ENCODE results near the gene KIF2C. TPM values are rescaled to one million over a fixed set of nuclear protein-coding genes. Genes with fewer than 3 reads are reported as not detected.
A peak's percentile ranks its signal among the peaks of the same experiment; 100 is the strongest.

Gene KIF2C
- total and polyA plus RNA-seq, 4 donors: 7.9 to 13.5 (median 11.5) TPM

- Histone ChIP-seq H3K4me3 (ENCODE audit: low read depth, low read length) (peak overlapping the region; percentile 27), H3K36me3 (ENCODE audit: control insufficient read depth, insufficient read depth, low read length) (peaks cover 61% of the 10 kb centered on the region), H3K27ac (ENCODE audit: low read depth, low read length) (peak overlapping the region; percentile 47), H3K4me1 (ENCODE audit: control insufficient read depth, insufficient read depth, low read length) (peaks cover 57% of the 10 kb centered on the region), H3K9me3 (ENCODE audit: control insufficient read depth, insufficient read depth, low read length) (no peaks in the 10 kb centered on the region), H3K27me3 (ENCODE audit: control insufficient read depth, insufficient read depth, low read length) (no peaks in the 10 kb centered on the region)
- 55% methylated on average over 12 of the region's 13 CpGs for WGBS (ENCODE audit: insufficient coverage)
- no peak for DNase-seq (ENCODE audit: low read depth in 4 of 6, low spot score in 6 of 6)
Measured at GRCh38 chr1:44802306-44803061, 62.8 kb downstream of the KIF2C start.

GRCh38 chr1:44803062-44803311 lies 63.4 kb downstream of the KIF2C start:
- no peaks in the 10 kb centered on the region for H3K27me3 ChIP-seq (ENCODE audit: control insufficient read depth, insufficient read depth, low read length)
- 88% methylated on average over 6 of the region's 9 CpGs for WGBS (ENCODE audit: insufficient coverage)
- no peak overlapping the region for H3K27ac ChIP-seq (ENCODE audit: low read depth, low read length)
- no peak overlapping the region for H3K4me3 ChIP-seq (ENCODE audit: low read depth, low read length)
- peaks cover 61% of the 10 kb centered on the region for H3K36me3 ChIP-seq (ENCODE audit: control insufficient read depth, insufficient read depth, low read length)
- DNase-seq (ENCODE audit: low read depth in 4 of 6, low spot score in 6 of 6): no peak
- no peaks in the 10 kb centered on the region for H3K9me3 ChIP-seq (ENCODE audit: control insufficient read depth, insufficient read depth, low read length)
- peaks cover 62% of the 10 kb centered on the region for H3K4me1 ChIP-seq (ENCODE audit: control insufficient read depth, insufficient read depth, low read length)

- WGBS (ENCODE audit: insufficient coverage): 92% methylated on average over 13 of the region's 13 CpGs
- peaks cover 67% of the 10 kb centered on the region for H3K4me1 ChIP-seq (ENCODE audit: control insufficient read depth, insufficient read depth, low read length)
- H3K36me3 ChIP-seq (ENCODE audit: control insufficient read depth, insufficient read depth, low read length): peaks cover 61% of the 10 kb centered on the region
- no peak overlapping the region for H3K4me3 ChIP-seq (ENCODE audit: low read depth, low read length)
- H3K9me3 ChIP-seq (ENCODE audit: control insufficient read depth, insufficient read depth, low read length): no peaks in the 10 kb centered on the region
- no peaks in the 10 kb centered on the region for H3K27me3 ChIP-seq (ENCODE audit: control insufficient read depth, insufficient read depth, low read length)
- no peak for DNase-seq (ENCODE audit: low read depth in 4 of 6, low spot score in 6 of 6)
- no peak overlapping the region for H3K27ac ChIP-seq (ENCODE audit: low read depth, low read length)
Measured at GRCh38 chr1:44803312-44804095, 63.9 kb downstream of the KIF2C start.

- Histone ChIP-seq H3K27me3 (ENCODE audit: control insufficient read depth, insufficient read depth, low read length) (no peaks in the 10 kb centered on the region), H3K4me1 (ENCODE audit: control insufficient read depth, insufficient read depth, low read length) (peaks cover 75% of the 10 kb centered on the region), H3K9me3 (ENCODE audit: control insufficient read depth, insufficient read depth, low read length) (no peaks in the 10 kb centered on the region), H3K36me3 (ENCODE audit: control insufficient read depth, insufficient read depth, low read length) (peaks cover 61% of the 10 kb centered on the region), H3K27ac (ENCODE audit: low read depth, low read length) (no peak overlapping the region), H3K4me3 (ENCODE audit: low read depth, low read length) (no peak overlapping the region)
- 92% methylated on average over 17 of the region's 20 CpGs for WGBS (ENCODE audit: insufficient coverage)
- no peak for DNase-seq (ENCODE audit: low read depth in 4 of 6, low spot score in 6 of 6)
Measured at GRCh38 chr1:44805311-44806024, 65.8 kb downstream of the KIF2C start.

- Histone ChIP-seq H3K4me3 (ENCODE audit: low read depth, low read length) (no peak overlapping the region), H3K27me3 (ENCODE audit: control insufficient read depth, insufficient read depth, low read length) (no peaks in the 10 kb centered on the region), H3K9me3 (ENCODE audit: control insufficient read depth, insufficient read depth, low read length) (no peaks in the 10 kb centered on the region), H3K27ac (ENCODE audit: low read depth, low read length) (peak overlapping the region; percentile 99), H3K4me1 (ENCODE audit: control insufficient read depth, insufficient read depth, low read length) (peaks cover 75% of the 10 kb centered on the region), H3K36me3 (ENCODE audit: control insufficient read depth, insufficient read depth, low read length) (peaks cover 57% of the 10 kb centered on the region)
- no peak for DNase-seq (ENCODE audit: low read depth in 4 of 6, low spot score in 6 of 6)
- WGBS (ENCODE audit: insufficient coverage): 94% methylated on average over 70 of the region's 70 CpGs
Measured at GRCh38 chr1:44806025-44806703, 66.5 kb downstream of the KIF2C start.

GRCh38 chr1:44806704-44807363 lies 67.2 kb downstream of the KIF2C start, which contains the start of gene DYNLT4:
Gene DYNLT4, minus strand, starts transcription at chr1:44807351. Its CDS starts 683 bp downstream, at chr1:44806668.
- Histone ChIP-seq H3K27me3 (ENCODE audit: control insufficient read depth, insufficient read depth, low read length) (no peaks in the 10 kb centered on the region), H3K27ac (ENCODE audit: low read depth, low read length) (peak within 1 kb of the TSS; percentile 99), H3K4me1 (ENCODE audit: control insufficient read depth, insufficient read depth, low read length) (peaks cover 75% of the 10 kb centered on the region), H3K4me3 (ENCODE audit: low read depth, low read length) (no peak within 1 kb of the TSS), H3K36me3 (ENCODE audit: control insufficient read depth, insufficient read depth, low read length) (peaks cover 52% of the 10 kb centered on the region), H3K9me3 (ENCODE audit: control insufficient read depth, insufficient read depth, low read length) (no peaks in the 10 kb centered on the region)
- WGBS (ENCODE audit: insufficient coverage): 90% methylated on average over 7 of the region's 7 CpGs
- no peak for DNase-seq (ENCODE audit: low read depth in 4 of 6, low spot score in 6 of 6)

GRCh38 chr1:44807364-44808062 lies 67.9 kb downstream of the KIF2C start:
- Histone ChIP-seq H3K27me3 (ENCODE audit: control insufficient read depth, insufficient read depth, low read length) (no peaks in the 10 kb centered on the region), H3K9me3 (ENCODE audit: control insufficient read depth, insufficient read depth, low read length) (no peaks in the 10 kb centered on the region), H3K4me3 (ENCODE audit: low read depth, low read length) (no peak overlapping the region), H3K4me1 (ENCODE audit: control insufficient read depth, insufficient read depth, low read length) (peaks cover 72% of the 10 kb centered on the region), H3K36me3 (ENCODE audit: control insufficient read depth, insufficient read depth, low read length) (peaks cover 49% of the 10 kb centered on the region), H3K27ac (ENCODE audit: low read depth, low read length) (peak overlapping the region; percentile 99)
- 37% methylated on average over 10 of the region's 16 CpGs for WGBS (ENCODE audit: insufficient coverage)
- peak in 2 of 6 donors; percentile 61 to 83 for DNase-seq (ENCODE audit: low read depth in 4 of 6, low spot score in 6 of 6)

GRCh38 chr1:44808063-44808937 lies 68.7 kb downstream of the KIF2C start, which contains the start of gene BTBD19:
Gene BTBD19, plus strand, starts transcription at chr1:44808523. Its CDS starts 298 bp downstream, at chr1:44808821.
- Histone ChIP-seq H3K27ac (ENCODE audit: low read depth, low read length) (peak within 1 kb of the TSS; percentile 99), H3K4me1 (ENCODE audit: control insufficient read depth, insufficient read depth, low read length) (peaks cover 72% of the 10 kb centered on the region)
- 19% methylated on average over 23 of the region's 23 CpGs for WGBS (ENCODE audit: insufficient coverage)

More at GRCh38 chr1:44808063-44808937, 68.7 kb downstream of the KIF2C start, which contains the start of gene BTBD19:
- Histone ChIP-seq H3K4me3 (ENCODE audit: low read depth, low read length) (peak within 1 kb of the TSS; percentile 31), H3K36me3 (ENCODE audit: control insufficient read depth, insufficient read depth, low read length) (peaks cover 42% of the 10 kb centered on the region), H3K9me3 (ENCODE audit: control insufficient read depth, insufficient read depth, low read length) (no peaks in the 10 kb centered on the region), H3K27me3 (ENCODE audit: control insufficient read depth, insufficient read depth, low read length) (no peaks in the 10 kb centered on the region)
- DNase-seq (ENCODE audit: low read depth in 4 of 6, low spot score in 6 of 6): peak in 2 of 6 donors; percentile 87 to 94
